ENCODE data around the gene ARMC8. TPM values are rescaled to one million over a fixed set of nuclear protein-coding genes. Genes with fewer than 3 reads are reported as not detected.

ARMC8 gene
- total and polyA plus RNA-seq, 5 donors from 2014 or later = 47.2 to 98.1 (median 54.7) TPM

DNA sequence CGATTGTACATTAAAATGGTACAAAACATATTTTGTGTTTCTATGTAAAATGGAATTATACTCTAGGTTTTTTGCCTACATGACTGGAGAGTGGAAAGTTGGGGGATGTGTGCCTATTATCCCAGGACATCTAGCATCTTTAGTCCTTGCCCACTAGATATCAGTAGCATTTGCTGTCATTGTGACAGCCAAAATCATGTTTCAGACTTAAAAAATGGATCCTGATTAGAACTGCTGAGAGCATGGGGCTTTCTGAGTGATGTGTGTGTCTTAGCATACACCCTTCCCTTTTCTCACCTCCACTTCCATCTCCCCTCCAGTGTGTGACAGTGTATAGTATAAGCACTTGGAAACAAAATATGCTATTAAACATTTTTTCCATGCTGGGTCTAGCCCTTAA lies 13.3 kb downstream of the ARMC8 start:
- H3K27ac Mint-ChIP-seq = no peak overlapping the region
- no peaks in the 10 kb centered on the region for H3K9me3 ChIP-seq (ENCODE audit: control insufficient read depth in 2 of 2, low read length in 2 of 2)
- no peak for ATAC-seq (ENCODE audit: low read depth in 2 of 2)
- H3K36me3 Mint-ChIP-seq = peaks cover 27% of the 10 kb centered on the region
- no peak overlapping the region for H3K27ac ChIP-seq (ENCODE audit: insufficient read depth, low read length, poor library complexity, severe bottlenecking)
- no peak overlapping the region for H3K4me3 ChIP-seq (ENCODE audit: low read depth, low read length)
- H3K4me3 Mint-ChIP-seq = no peak overlapping the region
- H3K36me3 ChIP-seq (ENCODE audit: control insufficient read depth, insufficient read depth, low read length) = peaks cover 7% of the 10 kb centered on the region
- no peaks in the 10 kb centered on the region for H3K4me1 ChIP-seq (ENCODE audit: control insufficient read depth, insufficient read depth, low read length, poor library complexity, severe bottlenecking)
- no peaks in the 10 kb centered on the region for H3K9me3 Mint-ChIP-seq
- no peak for DNase-seq
- H3K27me3 Mint-ChIP-seq = no peaks in the 10 kb centered on the region
- no peaks in the 10 kb centered on the region for H3K27me3 ChIP-seq (ENCODE audit: control insufficient read depth, insufficient read depth, low read length)
- peaks cover 28 to 72% (median 45%) of the 10 kb centered on the region in 4 donors for H3K4me1 Mint-ChIP-seq

GRCh38 chr3:138202945-138203701 lies 16.0 kb downstream of the ARMC8 start:
- H3K4me3 Mint-ChIP-seq = no peak overlapping the region
- H3K4me3 ChIP-seq (ENCODE audit: low read depth, low read length) = no peak overlapping the region
- DNase-seq = no peak
- peak overlapping the region in 1 of 3 donors; percentile 4 for H3K27ac Mint-ChIP-seq
- H3K36me3 ChIP-seq (ENCODE audit: control insufficient read depth, insufficient read depth, low read length) = peaks cover 6% of the 10 kb centered on the region
- H3K27ac ChIP-seq (ENCODE audit: insufficient read depth, low read length, poor library complexity, severe bottlenecking) = no peak overlapping the region
- H3K27me3 Mint-ChIP-seq = no peaks in the 10 kb centered on the region
- no peaks in the 10 kb centered on the region for H3K27me3 ChIP-seq (ENCODE audit: control insufficient read depth, insufficient read depth, low read length)
- H3K4me1 Mint-ChIP-seq = peaks cover 22 to 71% (median 50%) of the 10 kb centered on the region in 4 donors
- no peaks in the 10 kb centered on the region for H3K4me1 ChIP-seq (ENCODE audit: control insufficient read depth, insufficient read depth, low read length, poor library complexity, severe bottlenecking)
- H3K9me3 Mint-ChIP-seq = no peaks in the 10 kb centered on the region
- ATAC-seq (ENCODE audit: low read depth in 2 of 2) = no peak
- H3K9me3 ChIP-seq (ENCODE audit: control insufficient read depth in 2 of 2, low read length in 2 of 2) = no peaks in the 10 kb centered on the region
- H3K36me3 Mint-ChIP-seq = peaks cover 31% of the 10 kb centered on the region

GRCh38 chr3:138203938-138204337 lies 16.8 kb downstream of the ARMC8 start:
- Mint-ChIP-seq H3K4me3 (no peak overlapping the region), H3K27ac (peak overlapping the region in 1 of 3 donors; percentile 0), H3K9me3 (no peaks in the 10 kb centered on the region), H3K4me1 (peaks cover 20 to 73% (median 49%) of the 10 kb centered on the region in 4 donors), H3K27me3 (no peaks in the 10 kb centered on the region), H3K36me3 (peaks cover 30% of the 10 kb centered on the region)
- no peak overlapping the region for H3K27ac ChIP-seq (ENCODE audit: insufficient read depth, low read length, poor library complexity, severe bottlenecking)
- ATAC-seq (ENCODE audit: low read depth in 2 of 2) = no peak
- no peak for DNase-seq
- H3K36me3 ChIP-seq (ENCODE audit: control insufficient read depth, insufficient read depth, low read length) = peaks cover 6% of the 10 kb centered on the region
- H3K4me3 ChIP-seq (ENCODE audit: low read depth, low read length) = no peak overlapping the region
- H3K9me3 ChIP-seq (ENCODE audit: control insufficient read depth in 2 of 2, low read length in 2 of 2) = no peaks in the 10 kb centered on the region
- no peaks in the 10 kb centered on the region for H3K4me1 ChIP-seq (ENCODE audit: control insufficient read depth, insufficient read depth, low read length, poor library complexity, severe bottlenecking)
- no peaks in the 10 kb centered on the region for H3K27me3 ChIP-seq (ENCODE audit: control insufficient read depth, insufficient read depth, low read length)

- DNase-seq (no peak), ATAC-seq (ENCODE audit: low read depth in 2 of 2) (no peak)
- no peak overlapping the region for H3K27ac ChIP-seq (ENCODE audit: insufficient read depth, low read length, poor library complexity, severe bottlenecking)
- peak overlapping the region in 1 of 4 donors; percentile 10 for H3K4me3 Mint-ChIP-seq
- H3K4me3 ChIP-seq (ENCODE audit: low read depth, low read length) = no peak overlapping the region
- no peaks in the 10 kb centered on the region for H3K27me3 Mint-ChIP-seq
- peaks cover 6% of the 10 kb centered on the region for H3K36me3 ChIP-seq (ENCODE audit: control insufficient read depth, insufficient read depth, low read length)
- H3K27ac Mint-ChIP-seq = no peak overlapping the region
- no peaks in the 10 kb centered on the region for H3K4me1 ChIP-seq (ENCODE audit: control insufficient read depth, insufficient read depth, low read length, poor library complexity, severe bottlenecking)
- H3K36me3 Mint-ChIP-seq = peaks cover 31% of the 10 kb centered on the region
- H3K9me3 ChIP-seq (ENCODE audit: control insufficient read depth in 2 of 2, low read length in 2 of 2) = no peaks in the 10 kb centered on the region
- H3K9me3 Mint-ChIP-seq = no peaks in the 10 kb centered on the region
- peaks cover 19 to 67% (median 50%) of the 10 kb centered on the region in 4 donors for H3K4me1 Mint-ChIP-seq
- no peaks in the 10 kb centered on the region for H3K27me3 ChIP-seq (ENCODE audit: control insufficient read depth, insufficient read depth, low read length)
These were observed 18.4 kb downstream of the ARMC8 start for GRCh38 chr3:138205527-138205926.

GRCh38 chr3:138206196-138206595 lies 19.1 kb downstream of the ARMC8 start:
- no peak overlapping the region for H3K4me3 ChIP-seq (ENCODE audit: low read depth, low read length)
- H3K36me3 ChIP-seq (ENCODE audit: control insufficient read depth, insufficient read depth, low read length) = peaks cover 6% of the 10 kb centered on the region
- Mint-ChIP-seq H3K4me1 (peaks cover 22 to 67% (median 52%) of the 10 kb centered on the region in 4 donors), H3K27me3 (no peaks in the 10 kb centered on the region), H3K36me3 (peaks cover 31% of the 10 kb centered on the region), H3K27ac (no peak overlapping the region), H3K4me3 (no peak overlapping the region), H3K9me3 (no peaks in the 10 kb centered on the region)
- H3K4me1 ChIP-seq (ENCODE audit: control insufficient read depth, insufficient read depth, low read length, poor library complexity, severe bottlenecking) = no peaks in the 10 kb centered on the region
- no peak overlapping the region for H3K27ac ChIP-seq (ENCODE audit: insufficient read depth, low read length, poor library complexity, severe bottlenecking)
- no peak for DNase-seq
- H3K27me3 ChIP-seq (ENCODE audit: control insufficient read depth, insufficient read depth, low read length) = no peaks in the 10 kb centered on the region
- H3K9me3 ChIP-seq (ENCODE audit: control insufficient read depth in 2 of 2, low read length in 2 of 2) = no peaks in the 10 kb centered on the region
- no peak for ATAC-seq (ENCODE audit: low read depth in 2 of 2)

DNA sequence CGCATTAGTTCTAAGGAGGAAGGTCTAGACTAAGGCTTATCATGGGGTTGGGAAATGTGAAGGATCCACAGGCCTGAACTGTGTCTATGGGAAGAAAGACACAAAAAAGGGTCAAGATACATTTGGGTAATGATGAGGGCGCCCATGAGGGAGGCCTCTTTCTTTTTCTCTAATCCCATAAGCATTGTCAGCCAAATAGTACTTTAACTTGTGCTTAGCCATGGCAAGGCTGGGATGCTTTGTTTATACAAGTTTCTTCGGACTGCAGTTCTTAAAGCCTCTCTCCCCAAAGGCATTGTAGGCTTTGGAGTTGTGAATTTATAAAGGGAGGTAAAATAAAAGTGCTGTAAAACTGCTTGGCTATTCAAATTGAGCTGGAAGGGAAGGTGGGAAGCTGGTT lies 23.4 kb downstream of the ARMC8 start:
- ATAC-seq (ENCODE audit: low read depth in 2 of 2) (no peak), DNase-seq (no peak)
- Mint-ChIP-seq H3K27ac (no peak overlapping the region), H3K9me3 (no peaks in the 10 kb centered on the region), H3K27me3 (no peaks in the 10 kb centered on the region), H3K4me1 (peaks cover 26 to 51% (median 38%) of the 10 kb centered on the region in 4 donors), H3K4me3 (no peak overlapping the region), H3K36me3 (peaks cover 33% of the 10 kb centered on the region)
- no peak overlapping the region for H3K4me3 ChIP-seq (ENCODE audit: low read depth, low read length)
- H3K36me3 ChIP-seq (ENCODE audit: control insufficient read depth, insufficient read depth, low read length) = peaks cover 5% of the 10 kb centered on the region
- no peaks in the 10 kb centered on the region for H3K27me3 ChIP-seq (ENCODE audit: control insufficient read depth, insufficient read depth, low read length)
- H3K9me3 ChIP-seq (ENCODE audit: control insufficient read depth in 2 of 2, low read length in 2 of 2) = no peaks in the 10 kb centered on the region
- no peak overlapping the region for H3K27ac ChIP-seq (ENCODE audit: insufficient read depth, low read length, poor library complexity, severe bottlenecking)
- no peaks in the 10 kb centered on the region for H3K4me1 ChIP-seq (ENCODE audit: control insufficient read depth, insufficient read depth, low read length, poor library complexity, severe bottlenecking)

DNA sequence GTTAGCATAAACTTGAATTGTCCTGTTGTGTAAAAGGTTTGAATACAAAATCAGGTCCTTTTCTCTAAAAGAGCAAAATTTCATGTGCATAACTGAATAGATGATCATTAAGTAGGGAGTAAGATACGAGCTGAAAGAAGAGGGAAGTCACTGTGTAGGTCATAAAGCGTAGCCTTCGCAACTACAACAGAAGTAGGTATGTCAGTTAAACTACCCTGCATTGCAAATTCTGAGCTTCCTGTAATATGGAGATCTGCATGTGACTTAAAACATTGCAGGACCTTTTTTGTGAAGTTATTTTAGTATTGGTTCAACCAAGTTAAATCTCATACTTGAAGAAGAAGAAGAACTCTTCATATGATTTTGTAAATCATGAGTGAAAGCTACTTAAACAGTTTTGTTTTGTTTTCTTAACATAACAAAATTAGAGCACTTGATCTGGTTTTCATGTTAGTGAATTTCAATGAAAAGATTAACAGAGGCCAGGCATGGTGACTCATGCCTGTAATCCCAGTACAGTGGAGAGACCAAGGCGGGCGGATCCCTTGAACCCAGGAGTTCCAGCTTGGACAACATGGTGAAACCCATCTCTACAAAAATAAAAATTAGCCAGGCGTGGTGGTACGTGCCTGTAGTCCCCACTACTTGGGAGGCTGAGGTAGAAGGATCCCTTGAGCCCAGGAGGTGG lies 26.4 kb downstream of the ARMC8 start:
- H3K9me3 ChIP-seq (ENCODE audit: control insufficient read depth in 2 of 2, low read length in 2 of 2) = no peaks in the 10 kb centered on the region
- peaks cover 23% of the 10 kb centered on the region for H3K36me3 Mint-ChIP-seq

More for the DNA sequence above, 26.4 kb downstream of the ARMC8 start:
- Histone ChIP-seq H3K4me3 (ENCODE audit: low read depth, low read length) (no peak overlapping the region), H3K27me3 (ENCODE audit: control insufficient read depth, insufficient read depth, low read length) (no peaks in the 10 kb centered on the region), H3K4me1 (ENCODE audit: control insufficient read depth, insufficient read depth, low read length, poor library complexity, severe bottlenecking) (no peaks in the 10 kb centered on the region), H3K27ac (ENCODE audit: insufficient read depth, low read length, poor library complexity, severe bottlenecking) (no peak overlapping the region), H3K36me3 (ENCODE audit: control insufficient read depth, insufficient read depth, low read length) (peaks cover 10% of the 10 kb centered on the region)
- ATAC-seq (ENCODE audit: low read depth in 2 of 2) = no peak
- H3K27me3 Mint-ChIP-seq = no peaks in the 10 kb centered on the region
- no peak overlapping the region for H3K4me3 Mint-ChIP-seq
- no peak for DNase-seq
- H3K9me3 Mint-ChIP-seq = no peaks in the 10 kb centered on the region
- no peak overlapping the region for H3K27ac Mint-ChIP-seq
- H3K4me1 Mint-ChIP-seq = peaks cover 22 to 40% (median 35%) of the 10 kb centered on the region in 4 donors
